ENCODE results near the gene SAFB.
"Not testable (repeated sequence)": the region's sequence is repeated elsewhere in the genome, so short reads cannot be mapped to it uniquely, and the experiment has no call there.

Gene SAFB

GRCh38 chr19:5608291-5608690, 14.6 kb upstream of the SAFB start:
- DNase-seq (ENCODE audit: low spot score) = no peak
- in situ Hi-C loops (cut with MboI; ENCODE audit: low sequenced_read_pairs, unreplicated experiment) = no loop called here
- TF ChIP-seq CTCF (IDR thresholded peaks at IDR 0.05; ENCODE audit: borderline replicate concordance, control extremely low read depth, extremely low read depth, insufficient read depth, missing control alignments) = no peak

- in situ Hi-C loops (cut with MboI; ENCODE audit: low sequenced_read_pairs, unreplicated experiment); DNase-seq (ENCODE audit: low spot score): not testable (repeated sequence)
Measured at GRCh38 chr19:5608766-5609165, 14.1 kb upstream of the SAFB start.

- in situ Hi-C loops (cut with MboI; ENCODE audit: low sequenced_read_pairs, unreplicated experiment) = no loop called here
- TF ChIP-seq CTCF (IDR thresholded peaks at IDR 0.05; ENCODE audit: borderline replicate concordance, control extremely low read depth, extremely low read depth, insufficient read depth, missing control alignments) = no peak
- DNase-seq (ENCODE audit: low spot score) = no peak
Measured at GRCh38 chr19:5609881-5610448, 12.9 kb upstream of the SAFB start.

GRCh38 chr19:5612891-5613865, 9.7 kb upstream of the SAFB start:
- in situ Hi-C loops (cut with MboI; ENCODE audit: low sequenced_read_pairs, unreplicated experiment) = no loop called here
- DNase-seq (ENCODE audit: low spot score) = no peak
- no peak for TF ChIP-seq CTCF (IDR thresholded peaks at IDR 0.05; ENCODE audit: borderline replicate concordance, control extremely low read depth, extremely low read depth, insufficient read depth, missing control alignments)

GRCh38 chr19:5615756-5616327, 7.0 kb upstream of the SAFB start:
- TF ChIP-seq CTCF (IDR thresholded peaks at IDR 0.05; ENCODE audit: borderline replicate concordance, control extremely low read depth, extremely low read depth, insufficient read depth, missing control alignments) = no peak
- in situ Hi-C loops (cut with MboI; ENCODE audit: low sequenced_read_pairs, unreplicated experiment) = no loop called here
- DNase-seq (ENCODE audit: low spot score) = no peak

GRCh38 chr19:5617080-5617479, 5.8 kb upstream of the SAFB start:
- in situ Hi-C loops (cut with MboI; ENCODE audit: low sequenced_read_pairs, unreplicated experiment) = no loop called here
- no peak for DNase-seq (ENCODE audit: low spot score)
- TF ChIP-seq CTCF (IDR thresholded peaks at IDR 0.05; ENCODE audit: borderline replicate concordance, control extremely low read depth, extremely low read depth, insufficient read depth, missing control alignments) = no peak

GRCh38 chr19:5618591-5618990, 4.3 kb upstream of the SAFB start:
- in situ Hi-C loops (cut with MboI; ENCODE audit: low sequenced_read_pairs, unreplicated experiment) = no loop called here
- TF ChIP-seq CTCF (IDR thresholded peaks at IDR 0.05; ENCODE audit: borderline replicate concordance, control extremely low read depth, extremely low read depth, insufficient read depth, missing control alignments) = no peak

More at GRCh38 chr19:5618591-5618990, 4.3 kb upstream of the SAFB start:
- DNase-seq (ENCODE audit: low spot score) = no peak
